Stomach (tissue), 4 donors: ENCODE results near the gene TBC1D16.

Source experiments
- POLR2A ChIP-seq, 4 donors: fragments of 450-650 bp; IDR thresholded peaks; one replicate each; pipeline ENCODE4 v1.6.1; 2016; ENCODE audit warnings: antibody characterized with exemption in 4 of 4, control low read depth in 2 of 4, mild to moderate bottlenecking in 1 of 4, moderate library complexity in 1 of 4
- TF ChIP-seq, protein P1 (sequence below), 7 experiments: fragments of 450-650 bp in 4 of 7; fragments of 200-600 bp in 3 of 7; sonication (generic) in 3 of 7; IDR thresholded peaks; one replicate each; pipeline ENCODE4 v1.5.1; 2016 to 2019; ENCODE audit warnings: antibody characterized with exemption in 7 of 7, control low read depth in 2 of 7, mild to moderate bottlenecking in 1 of 7

DNA sequence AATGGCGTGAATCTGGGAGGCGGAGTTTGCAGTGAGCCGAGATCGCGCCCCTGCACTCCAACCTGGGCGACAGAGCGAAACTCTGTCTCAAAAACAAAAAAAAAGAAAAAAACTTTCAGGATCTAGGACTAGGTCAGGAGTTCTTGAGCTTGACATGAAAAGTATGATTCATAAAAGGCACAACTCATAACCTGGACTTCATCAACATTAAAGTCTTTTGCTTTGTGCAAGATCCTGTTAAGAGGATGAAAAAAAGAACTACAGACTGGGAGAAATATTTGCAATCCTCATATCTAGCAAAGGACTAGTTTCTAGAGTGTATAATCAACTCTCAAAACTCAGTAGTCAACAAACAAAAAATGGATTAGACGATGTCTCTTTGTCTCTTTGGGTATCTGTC lies 40.0 kb downstream of the TBC1D16 start:
- TF ChIP-seq, protein P1, sequence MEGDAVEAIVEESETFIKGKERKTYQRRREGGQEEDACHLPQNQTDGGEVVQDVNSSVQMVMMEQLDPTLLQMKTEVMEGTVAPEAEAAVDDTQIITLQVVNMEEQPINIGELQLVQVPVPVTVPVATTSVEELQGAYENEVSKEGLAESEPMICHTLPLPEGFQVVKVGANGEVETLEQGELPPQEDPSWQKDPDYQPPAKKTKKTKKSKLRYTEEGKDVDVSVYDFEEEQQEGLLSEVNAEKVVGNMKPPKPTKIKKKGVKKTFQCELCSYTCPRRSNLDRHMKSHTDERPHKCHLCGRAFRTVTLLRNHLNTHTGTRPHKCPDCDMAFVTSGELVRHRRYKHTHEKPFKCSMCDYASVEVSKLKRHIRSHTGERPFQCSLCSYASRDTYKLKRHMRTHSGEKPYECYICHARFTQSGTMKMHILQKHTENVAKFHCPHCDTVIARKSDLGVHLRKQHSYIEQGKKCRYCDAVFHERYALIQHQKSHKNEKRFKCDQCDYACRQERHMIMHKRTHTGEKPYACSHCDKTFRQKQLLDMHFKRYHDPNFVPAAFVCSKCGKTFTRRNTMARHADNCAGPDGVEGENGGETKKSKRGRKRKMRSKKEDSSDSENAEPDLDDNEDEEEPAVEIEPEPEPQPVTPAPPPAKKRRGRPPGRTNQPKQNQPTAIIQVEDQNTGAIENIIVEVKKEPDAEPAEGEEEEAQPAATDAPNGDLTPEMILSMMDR (IDR thresholded peaks at IDR 0.05), result no peak
- TF ChIP-seq POLR2A (IDR thresholded peaks at IDR 0.05), result no peak
